Measurements from ENCODE around the gene GPSM1.

Gene GPSM1

DNA sequence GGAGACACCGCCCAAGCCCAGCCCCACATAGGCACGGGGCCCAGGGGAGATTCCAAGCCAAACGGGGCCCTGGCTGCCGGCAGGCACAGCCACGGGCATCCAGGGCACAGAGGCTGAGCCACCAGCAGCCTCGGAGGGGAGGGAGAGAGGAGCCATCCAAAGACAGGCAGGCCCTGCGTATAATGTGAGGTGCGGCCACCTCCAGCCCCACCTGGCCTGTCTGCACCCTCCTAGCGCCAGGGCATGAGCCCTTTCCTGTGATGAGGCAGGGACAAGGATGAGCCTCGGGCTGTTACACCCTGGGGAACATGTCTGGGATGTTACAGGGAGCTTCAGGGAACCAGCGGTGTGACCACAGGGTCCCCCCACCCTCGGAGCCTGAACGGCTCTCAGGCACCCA, 22.4 kb upstream of the GPSM1 start:
- Histone ChIP-seq H3K27ac (no peak overlapping the region), H3K36me3 (replicated peaks) (no peaks in the 10 kb centered on the region), H3K4me3 (ENCODE audit: low read depth, low read length) (no peak overlapping the region), H3K27me3 (replicated peaks) (no peaks in the 10 kb centered on the region)
- in situ Hi-C loops (cut with HindIII; ENCODE audit: low pct_ligation_motif_present, low sequenced_read_pairs), result no loop called here
- TF ChIP-seq, protein P1, sequence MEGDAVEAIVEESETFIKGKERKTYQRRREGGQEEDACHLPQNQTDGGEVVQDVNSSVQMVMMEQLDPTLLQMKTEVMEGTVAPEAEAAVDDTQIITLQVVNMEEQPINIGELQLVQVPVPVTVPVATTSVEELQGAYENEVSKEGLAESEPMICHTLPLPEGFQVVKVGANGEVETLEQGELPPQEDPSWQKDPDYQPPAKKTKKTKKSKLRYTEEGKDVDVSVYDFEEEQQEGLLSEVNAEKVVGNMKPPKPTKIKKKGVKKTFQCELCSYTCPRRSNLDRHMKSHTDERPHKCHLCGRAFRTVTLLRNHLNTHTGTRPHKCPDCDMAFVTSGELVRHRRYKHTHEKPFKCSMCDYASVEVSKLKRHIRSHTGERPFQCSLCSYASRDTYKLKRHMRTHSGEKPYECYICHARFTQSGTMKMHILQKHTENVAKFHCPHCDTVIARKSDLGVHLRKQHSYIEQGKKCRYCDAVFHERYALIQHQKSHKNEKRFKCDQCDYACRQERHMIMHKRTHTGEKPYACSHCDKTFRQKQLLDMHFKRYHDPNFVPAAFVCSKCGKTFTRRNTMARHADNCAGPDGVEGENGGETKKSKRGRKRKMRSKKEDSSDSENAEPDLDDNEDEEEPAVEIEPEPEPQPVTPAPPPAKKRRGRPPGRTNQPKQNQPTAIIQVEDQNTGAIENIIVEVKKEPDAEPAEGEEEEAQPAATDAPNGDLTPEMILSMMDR (IDR thresholded peaks at IDR 0.05; ENCODE audit: low read depth, low read length, missing control alignments), result no peak
- no peak for DNase-seq

DNA sequence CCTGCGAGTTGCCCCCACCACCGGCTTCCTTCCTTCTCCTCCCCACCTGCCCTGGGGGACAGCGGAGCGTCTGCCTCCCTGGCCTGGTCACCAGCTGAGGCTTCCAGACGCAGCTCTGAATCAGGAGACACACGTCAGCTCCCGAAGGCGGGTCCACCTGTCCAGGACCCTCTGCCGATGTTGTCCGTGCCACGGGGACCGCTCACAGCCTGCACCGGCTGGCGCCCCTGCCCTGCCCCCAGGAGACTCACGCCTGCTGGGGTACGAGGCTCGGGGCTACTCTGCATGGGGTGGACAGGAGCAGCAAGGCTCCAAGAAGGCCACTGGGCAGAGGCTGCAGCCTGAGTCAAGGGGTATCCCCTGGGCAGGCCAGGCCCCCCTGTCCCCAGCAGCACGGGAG, 21.5 kb upstream of the GPSM1 start:
- TF ChIP-seq, protein P1 (IDR thresholded peaks at IDR 0.05; ENCODE audit: low read depth, low read length, missing control alignments), result no peak
- H3K27me3 ChIP-seq (replicated peaks), result no peaks in the 10 kb centered on the region
- no peak overlapping the region for H3K4me3 ChIP-seq (ENCODE audit: low read depth, low read length)
- in situ Hi-C loops (cut with HindIII; ENCODE audit: low pct_ligation_motif_present, low sequenced_read_pairs), result no loop called here
- no peaks in the 10 kb centered on the region for H3K36me3 ChIP-seq (replicated peaks)
- DNase-seq, result no peak
- no peak overlapping the region for H3K27ac ChIP-seq

DNA sequence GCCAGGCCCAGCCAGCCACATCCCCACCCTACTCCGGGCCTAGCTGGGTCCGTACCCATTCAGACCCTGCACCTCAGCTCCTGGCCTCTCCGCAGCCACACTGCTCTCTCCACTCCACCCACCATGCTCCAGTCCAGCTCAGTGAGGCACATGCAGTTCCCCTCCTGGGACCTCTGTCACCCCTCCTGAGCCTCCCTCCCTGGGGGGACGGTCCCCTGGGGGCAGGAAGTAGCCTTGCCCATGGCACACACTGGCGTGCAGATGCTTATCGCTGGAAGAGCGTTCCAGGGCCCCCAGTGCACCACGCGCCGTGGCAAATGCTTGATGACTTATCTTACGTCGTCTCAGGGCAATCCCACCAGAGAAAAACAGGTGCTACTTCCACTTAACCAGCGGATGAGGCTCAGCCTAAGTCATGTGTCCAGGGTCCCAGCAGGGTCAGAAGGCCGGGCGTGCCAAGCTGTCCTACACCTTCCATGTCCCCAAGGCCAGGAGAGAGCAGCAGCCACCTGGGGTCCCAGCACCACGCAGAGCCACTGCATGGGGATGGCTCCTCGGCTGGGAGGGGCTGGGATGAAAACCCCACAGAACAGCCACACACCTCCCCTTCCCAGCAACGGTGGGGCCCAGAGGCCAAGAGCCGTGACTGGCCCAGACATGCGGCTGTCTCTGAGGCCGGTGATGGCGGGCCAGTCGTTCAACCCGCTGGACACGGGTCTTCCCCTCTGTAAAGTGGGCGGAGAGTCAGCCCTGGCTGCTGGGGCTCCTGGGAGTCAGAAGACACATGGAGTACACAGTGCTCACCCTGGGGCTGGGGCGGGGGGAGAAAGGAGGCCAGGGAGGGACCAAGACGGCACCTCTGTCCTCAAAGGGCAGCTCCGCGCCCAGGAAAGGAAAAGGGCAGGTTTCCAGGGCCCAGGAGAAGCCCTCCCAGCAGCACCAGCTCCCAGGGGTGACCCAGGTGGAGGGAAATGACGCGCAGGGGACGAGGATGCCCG, 20.8 kb upstream of the GPSM1 start:
- H3K27me3 ChIP-seq (replicated peaks), result no peaks in the 10 kb centered on the region
- H3K36me3 ChIP-seq (replicated peaks), result no peaks in the 10 kb centered on the region
- H3K4me3 ChIP-seq (ENCODE audit: low read depth, low read length), result no peak overlapping the region
- no peak for DNase-seq
- no peak overlapping the region for H3K27ac ChIP-seq
- in situ Hi-C loops (cut with HindIII; ENCODE audit: low pct_ligation_motif_present, low sequenced_read_pairs), result no loop called here
- TF ChIP-seq, protein P1 (IDR thresholded peaks at IDR 0.05; ENCODE audit: low read depth, low read length, missing control alignments), result no peak

DNA sequence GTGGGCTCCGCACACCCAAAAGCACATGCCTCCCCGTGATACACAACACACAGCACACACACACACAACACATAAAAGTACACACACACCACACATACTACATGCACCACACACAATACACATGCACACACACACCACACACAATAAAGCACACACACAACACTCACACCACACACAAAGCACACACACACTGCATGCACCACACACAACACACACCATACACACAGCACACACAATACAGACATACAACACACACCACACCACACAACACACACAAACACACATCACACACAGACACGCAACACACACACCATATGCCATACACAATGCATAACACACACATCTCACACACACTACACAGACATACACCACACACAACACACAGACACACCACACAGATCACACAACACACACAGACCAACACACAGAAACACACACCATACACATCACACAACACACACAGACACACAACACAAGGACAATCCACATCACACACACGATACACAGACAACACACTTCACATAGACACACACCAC, 20.1 kb upstream of the GPSM1 start:
- Histone ChIP-seq H3K4me3 (ENCODE audit: low read depth, low read length) (no peak overlapping the region), H3K27ac (no peak overlapping the region), H3K36me3 (replicated peaks) (no peaks in the 10 kb centered on the region), H3K27me3 (replicated peaks) (no peaks in the 10 kb centered on the region)
- DNase-seq, result no peak
- TF ChIP-seq, protein P1 (IDR thresholded peaks at IDR 0.05; ENCODE audit: low read depth, low read length, missing control alignments), result no peak
- in situ Hi-C loops (cut with HindIII; ENCODE audit: low pct_ligation_motif_present, low sequenced_read_pairs), result no loop called here

DNA sequence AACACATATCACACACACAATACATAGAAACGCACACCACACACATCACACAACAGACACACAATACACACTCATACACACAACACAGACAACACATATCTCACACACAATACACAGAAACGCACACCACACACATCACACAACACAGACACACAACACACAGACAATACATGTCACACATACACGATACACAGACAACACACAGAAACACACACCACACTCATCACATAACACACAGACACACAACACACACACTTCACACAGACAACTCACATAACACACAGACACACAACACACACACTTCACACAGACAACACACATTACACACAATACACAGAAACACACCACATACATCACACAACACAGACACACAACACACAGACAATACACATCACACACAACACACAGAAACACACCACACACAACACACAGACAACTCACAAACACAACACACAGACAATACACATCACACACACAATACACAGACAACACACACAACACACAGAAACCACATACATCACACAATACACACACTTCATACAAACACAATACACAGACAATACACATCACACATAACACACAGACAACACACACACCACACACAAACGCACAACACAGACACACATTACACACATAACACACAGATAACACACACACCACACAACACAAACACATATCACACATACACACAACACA, 19.2 kb upstream of the GPSM1 start:
- no peak for DNase-seq
- H3K27ac ChIP-seq, result no peak overlapping the region
- H3K36me3 ChIP-seq (replicated peaks), result no peaks in the 10 kb centered on the region
- TF ChIP-seq, protein P1 (IDR thresholded peaks at IDR 0.05; ENCODE audit: low read depth, low read length, missing control alignments), result no peak
- in situ Hi-C loops (cut with HindIII; ENCODE audit: low pct_ligation_motif_present, low sequenced_read_pairs), result no loop called here
- no peaks in the 10 kb centered on the region for H3K27me3 ChIP-seq (replicated peaks)
- no peak overlapping the region for H3K4me3 ChIP-seq (ENCODE audit: low read depth, low read length)
